HUES48 (cell line): ENCODE results near the gene STMND1.
"Not testable (repeated sequence)": the region's sequence is repeated elsewhere in the genome, so short reads cannot be mapped to it uniquely, and the experiment has no call there.

Experiments
- H3K27ac ChIP-seq: one replicate; pipeline ENCODE4 v1.7.0; 2013; ENCODE audit warnings: low read depth, low read length, inconsistent platforms
- H3K27me3 ChIP-seq: 2 replicates; pipeline ENCODE4 v1.6.1; 2013; ENCODE audit warnings: mild to moderate bottlenecking, low read length; ENCODE audit not compliant: control insufficient read depth, insufficient read depth
- H3K36me3 ChIP-seq: 2 replicates; pipeline ENCODE4 v1.6.1; 2013; ENCODE audit warnings: low read length; ENCODE audit not compliant: control insufficient read depth, insufficient read depth
- H3K4me1 ChIP-seq: 2 replicates; pipeline ENCODE4 v1.6.1; 2013; ENCODE audit warnings: mild to moderate bottlenecking, low read length; ENCODE audit not compliant: control insufficient read depth, insufficient read depth
- H3K4me3 ChIP-seq: 2 replicates; pipeline ENCODE4 v1.5.1; 2013; ENCODE audit warnings: mild to moderate bottlenecking, low read depth, low read length
- H3K9ac ChIP-seq: 2 replicates; pipeline ENCODE4 v1.6.1; 2013; ENCODE audit warnings: mild to moderate bottlenecking, low read depth, low read length, moderate library complexity
- H3K9me3 ChIP-seq: 2 replicates; pipeline ENCODE4 v1.6.1; 2013; ENCODE audit warnings: low read length; ENCODE audit not compliant: control insufficient read depth, insufficient read depth

STMND1 gene

DNA sequence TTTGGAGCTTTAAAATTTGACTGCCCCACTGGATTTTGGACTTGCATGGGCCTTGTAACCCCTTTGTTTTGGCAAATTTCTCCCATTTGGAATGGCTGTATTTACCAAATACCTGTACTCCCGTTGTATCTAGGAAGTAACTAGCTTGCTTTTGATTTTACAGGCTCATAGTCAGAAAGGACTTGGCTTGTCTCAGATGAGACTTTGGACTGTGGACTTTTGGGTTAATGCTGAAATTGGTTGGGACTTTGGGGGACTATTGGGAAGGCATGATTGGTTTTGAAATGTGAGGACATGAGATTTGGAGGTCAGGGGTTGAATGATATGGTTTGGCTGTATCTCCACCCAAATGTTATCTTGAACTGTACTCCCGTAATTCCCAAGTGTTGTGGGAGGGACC is 31.4 kb upstream of the STMND1 start:
- H3K4me1 ChIP-seq, H3K9me3 ChIP-seq, H3K27ac ChIP-seq, H3K36me3 ChIP-seq, H3K9ac ChIP-seq, H3K27me3 ChIP-seq, H3K4me3 ChIP-seq: not testable (repeated sequence)

DNA sequence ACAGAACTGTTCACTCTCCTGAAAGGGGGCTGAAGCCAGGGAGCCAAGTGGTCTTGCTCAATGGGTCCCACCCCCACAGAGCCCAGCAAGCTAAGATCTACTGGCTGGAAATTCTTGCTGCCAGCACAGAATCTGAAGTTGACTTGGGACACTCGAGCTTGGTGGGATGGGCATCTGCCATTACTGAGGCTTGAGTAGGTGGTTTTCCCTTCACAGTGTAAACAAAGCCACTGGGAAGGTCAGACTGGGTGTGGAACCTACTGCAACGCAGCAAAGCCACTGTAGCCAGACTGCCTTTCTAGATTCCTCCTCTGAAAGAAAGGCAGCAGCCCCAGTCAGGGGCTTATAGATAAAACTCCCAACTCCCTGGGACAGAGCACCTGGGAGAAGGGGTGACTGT is 28.3 kb upstream of the STMND1 start:
- not testable (repeated sequence) for H3K27me3 ChIP-seq, H3K36me3 ChIP-seq, H3K27ac ChIP-seq, H3K4me3 ChIP-seq, H3K9ac ChIP-seq, H3K9me3 ChIP-seq, H3K4me1 ChIP-seq

DNA sequence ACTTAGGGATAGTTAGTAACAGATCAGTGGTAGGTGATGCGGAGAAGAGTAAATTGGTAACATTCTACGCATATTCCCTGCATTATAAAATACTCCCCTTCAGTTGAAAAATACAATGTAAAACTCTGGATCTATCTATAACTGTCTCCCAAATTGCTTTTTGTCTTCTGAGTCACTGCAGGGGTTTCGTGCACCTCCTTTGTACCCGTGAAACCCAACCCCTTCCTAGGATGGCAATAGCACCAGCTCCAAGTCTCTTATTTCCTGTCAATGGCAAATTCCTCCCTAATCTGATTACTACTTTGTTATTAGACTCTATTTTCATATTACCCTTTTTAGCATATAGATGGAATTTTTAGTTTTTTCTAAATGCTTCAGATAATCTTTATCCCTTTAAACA is 20.6 kb upstream of the STMND1 start:
- no peak overlapping the region for H3K4me3 ChIP-seq
- no peak overlapping the region for H3K27ac ChIP-seq
- H3K36me3 ChIP-seq, result no peaks in the 10 kb centered on the region
- no peaks in the 10 kb centered on the region for H3K27me3 ChIP-seq
- H3K9me3 ChIP-seq, result no peaks in the 10 kb centered on the region
- no peak overlapping the region for H3K9ac ChIP-seq
- H3K4me1 ChIP-seq, result no peaks in the 10 kb centered on the region

- no peaks in the 10 kb centered on the region for H3K9me3 ChIP-seq
- no peak overlapping the region for H3K9ac ChIP-seq
- no peak overlapping the region for H3K4me3 ChIP-seq
- H3K27me3 ChIP-seq, result no peaks in the 10 kb centered on the region
- H3K27ac ChIP-seq, result no peak overlapping the region
- H3K4me1 ChIP-seq, result no peaks in the 10 kb centered on the region
- no peaks in the 10 kb centered on the region for H3K36me3 ChIP-seq
Observed at GRCh38 chr6:17081860-17082508, 19.9 kb upstream of the STMND1 start.

DNA sequence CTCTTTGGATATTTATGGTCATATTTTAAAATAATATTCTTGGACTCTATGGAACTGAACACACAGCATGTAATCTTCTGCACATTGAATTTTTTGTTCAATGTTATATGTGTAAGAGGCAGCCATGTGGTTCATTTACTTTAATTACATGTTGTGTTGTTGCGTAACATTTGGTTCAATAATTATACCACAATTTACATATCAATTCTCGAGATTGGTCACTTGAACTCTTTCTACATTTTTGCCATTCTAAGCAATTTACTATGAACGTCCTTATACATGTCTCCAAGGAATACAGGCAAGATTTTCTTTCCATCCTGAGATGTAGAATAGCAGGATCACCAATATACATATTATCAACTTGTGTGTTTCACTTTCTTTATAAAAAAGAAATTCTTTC is 18.5 kb upstream of the STMND1 start:
- H3K9ac ChIP-seq, result no peak overlapping the region
- H3K4me1 ChIP-seq, result no peaks in the 10 kb centered on the region
- H3K27me3 ChIP-seq, result no peaks in the 10 kb centered on the region
- H3K27ac ChIP-seq, result no peak overlapping the region
- no peaks in the 10 kb centered on the region for H3K36me3 ChIP-seq
- H3K9me3 ChIP-seq, result no peaks in the 10 kb centered on the region
- no peak overlapping the region for H3K4me3 ChIP-seq

DNA sequence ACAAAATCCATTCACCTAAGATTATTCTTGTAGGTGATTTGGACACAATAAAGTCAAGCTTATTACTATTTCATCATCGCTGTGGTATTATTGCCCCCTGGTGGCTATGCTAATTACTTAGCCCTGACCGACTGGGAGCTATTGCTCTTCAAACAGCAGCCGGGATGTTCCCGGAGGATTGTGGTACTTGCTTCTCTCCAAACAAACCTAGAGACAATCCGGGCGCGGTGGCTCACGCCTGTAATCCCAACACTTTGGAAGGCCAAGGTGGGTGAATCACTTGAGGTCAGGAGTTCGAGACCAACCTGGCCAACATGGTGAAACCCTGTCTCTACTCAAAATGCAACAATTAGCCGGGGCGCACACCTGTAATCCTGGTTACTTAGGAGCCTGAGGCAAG is 15.4 kb upstream of the STMND1 start:
- Histone ChIP-seq H3K9me3 (no peaks in the 10 kb centered on the region), H3K36me3 (no peaks in the 10 kb centered on the region), H3K27me3 (no peaks in the 10 kb centered on the region), H3K9ac (no peak overlapping the region), H3K4me3 (no peak overlapping the region), H3K4me1 (no peaks in the 10 kb centered on the region), H3K27ac (no peak overlapping the region)

- Histone ChIP-seq H3K9me3 (no peaks in the 10 kb centered on the region), H3K4me3 (no peak overlapping the region), H3K9ac (no peak overlapping the region), H3K27ac (no peak overlapping the region), H3K4me1 (no peaks in the 10 kb centered on the region), H3K27me3 (no peaks in the 10 kb centered on the region), H3K36me3 (no peaks in the 10 kb centered on the region)
Observed at GRCh38 chr6:17088091-17088611, 13.7 kb upstream of the STMND1 start.

- Histone ChIP-seq H3K36me3 (no peaks in the 10 kb centered on the region), H3K27me3 (no peaks in the 10 kb centered on the region), H3K4me3 (no peak overlapping the region), H3K27ac (no peak overlapping the region), H3K4me1 (no peaks in the 10 kb centered on the region; the same call in 1 of the 2 replicates), H3K9me3 (no peaks in the 10 kb centered on the region), H3K9ac (no peak overlapping the region)
Observed at GRCh38 chr6:17091122-17091521, 10.7 kb upstream of the STMND1 start.

DNA sequence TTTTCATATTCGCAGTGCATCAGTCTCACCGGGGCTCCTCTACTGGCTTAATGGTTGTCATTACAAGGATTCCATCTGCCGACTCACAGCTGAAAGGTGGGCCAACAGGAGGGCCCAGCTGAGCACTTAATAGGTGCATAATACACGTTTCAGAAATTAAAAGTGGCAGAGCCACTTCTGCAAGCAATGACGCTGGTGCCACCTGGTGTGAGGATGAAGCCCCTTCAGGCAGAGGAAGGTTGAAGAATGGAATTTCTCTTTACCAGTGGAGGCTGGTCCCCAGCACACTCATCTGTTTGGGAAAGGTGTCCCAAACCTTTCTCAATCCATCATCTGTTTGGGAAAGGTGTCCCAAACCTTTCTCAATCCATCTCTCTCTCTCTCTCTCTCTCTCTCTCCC is 8.2 kb upstream of the STMND1 start:
- Histone ChIP-seq H3K4me3 (no peak overlapping the region), H3K9ac (no peak overlapping the region), H3K27ac (no peak overlapping the region), H3K9me3 (no peaks in the 10 kb centered on the region), H3K36me3 (no peaks in the 10 kb centered on the region), H3K4me1 (peaks cover 2% of the 10 kb centered on the region; the same call in 1 of the 2 replicates), H3K27me3 (no peaks in the 10 kb centered on the region)

- Histone ChIP-seq H3K36me3 (no peaks in the 10 kb centered on the region), H3K9ac (no peak overlapping the region), H3K27me3 (peaks cover 16% of the 10 kb centered on the region), H3K27ac (no peak overlapping the region), H3K4me1 (peaks cover 3% of the 10 kb centered on the region; the same call in 1 of the 2 replicates), H3K9me3 (no peaks in the 10 kb centered on the region), H3K4me3 (no peak overlapping the region)
Observed at GRCh38 chr6:17096096-17096495, 5.8 kb upstream of the STMND1 start.

DNA sequence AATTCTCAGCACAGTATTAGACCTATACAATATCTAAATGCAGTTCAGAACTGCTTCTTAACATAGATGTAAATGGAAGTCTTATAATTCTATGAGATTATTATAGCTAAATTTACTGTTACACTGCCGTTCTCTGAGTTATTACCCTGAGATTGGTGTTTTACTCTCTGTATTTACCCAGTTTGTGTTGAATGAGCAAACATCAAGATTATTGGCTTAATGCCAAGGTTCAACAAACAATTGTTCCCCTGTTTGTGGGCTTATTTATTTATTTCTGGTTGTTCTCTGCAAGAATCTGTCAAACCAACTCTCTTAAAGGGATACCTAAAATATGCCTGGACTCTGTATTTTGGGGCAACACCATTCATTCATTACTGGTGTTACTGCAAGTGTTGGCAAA is 5.2 kb upstream of the STMND1 start:
- Histone ChIP-seq H3K9me3 (no peaks in the 10 kb centered on the region), H3K27me3 (peaks cover 22% of the 10 kb centered on the region), H3K27ac (no peak overlapping the region), H3K9ac (no peak overlapping the region), H3K4me1 (peaks cover 7% of the 10 kb centered on the region; the same call in 1 of the 2 replicates), H3K4me3 (no peak overlapping the region), H3K36me3 (no peaks in the 10 kb centered on the region)
